GM12878 (cell line): ENCODE data around the gene CD2AP. TPM values are rescaled to one million over a fixed set of nuclear protein-coding genes. Genes with fewer than 3 reads are reported as not detected.

Experiments
- ATAC-seq: fragments of 200-7000 bp; cut with Tn5 transposase; 3 replicates; pipeline ENCODE4 v1.9.1; 2020; ENCODE audit warnings: mild to moderate bottlenecking, moderate library complexity
- BruUV-seq: library from RNA; stranded (reverse); fragments of 400-500 nt; replicated peaks from 2 replicates; lab custom pipeline; 2021; lab: Mats Ljungman, UMichigan
- CTCF ChIA-PET: fragments of 300-600 bp; sonication (Branson Sonifier 250); formaldehyde crosslinking; extraction: SDS; loops from one replicate; lab custom pipeline; 2021; ENCODE audit warnings: inconsistent platforms; lab: Yijun Ruan, JAX
- POLR2A ChIA-PET: fragments of 350-600 bp; formaldehyde crosslinking; extraction: SDS; loops from one replicate; lab custom pipeline; 2021; ENCODE audit warnings: inconsistent platforms; lab: Charles Lee
- RAD21 ChIA-PET: fragments of 300-600 bp; sonication (Branson Sonifier 250); formaldehyde crosslinking; loops from one replicate; lab custom pipeline; 2023; ENCODE audit warnings: antibody characterized with exemption; ENCODE audit not compliant: unreplicated experiment; lab: Charles Lee
- SMC1A ChIA-PET: fragments of 300-600 bp; sonication (Branson Sonifier 250); formaldehyde crosslinking; loops from one replicate; lab custom pipeline; 2023; ENCODE audit not compliant: unreplicated experiment, uncharacterized antibody; lab: Charles Lee
- DNase-seq: peaks from one replicate; pipeline ENCODE4 v3.0.0-alpha.2; 2011; ENCODE audit warnings: low read depth, low spot score
- FAIRE-seq: peaks from 3 replicates; lab custom pipeline; 2011; peaks lifted over from hg19 to GRCh38; lab: Jason Lieb, UNC
- H2AFZ ChIP-seq: 2 replicates; pipeline ENCODE4 v1.6.0; 2011; ENCODE audit warnings: low read depth, low read length, control low read depth; ENCODE audit not compliant: control insufficient read depth
- H3K27ac ChIP-seq: 2 replicates; pipeline ENCODE4 v1.5.1; 2011; ENCODE audit warnings: control low read depth; ENCODE audit not compliant: control insufficient read depth, insufficient read depth
- H3K27me3 ChIP-seq, 2 experiments: replicated peaks in 1 of 2; 2 replicates each; pipeline versions ENCODE4 v1.6.0 to v1.6.1; 2011; ENCODE audit warnings: low read length in 1 of 2; ENCODE audit not compliant: control insufficient read depth in 2 of 2, insufficient read depth in 2 of 2
- H3K36me3 ChIP-seq, 2 experiments: 2 replicates each; pipeline ENCODE4 v1.5.1; 2011; ENCODE audit warnings: low read length in 1 of 2; ENCODE audit not compliant: control insufficient read depth in 2 of 2, insufficient read depth in 2 of 2
- H3K4me1 ChIP-seq: 2 replicates; pipeline ENCODE4 v1.6.1; 2011; ENCODE audit warnings: mild to moderate bottlenecking, low read length, moderate library complexity, mixed read lengths; ENCODE audit not compliant: control insufficient read depth, insufficient read depth
- H3K4me2 ChIP-seq: 2 replicates; pipeline ENCODE4 v1.6.0; 2011; ENCODE audit warnings: control low read depth; ENCODE audit not compliant: control insufficient read depth, insufficient read depth
- H3K4me3 ChIP-seq: fragments of 200-600 bp; sonication (generic); 2 replicates; pipeline ENCODE4 v1.5.1; 2016
- H3K79me2 ChIP-seq: 2 replicates; pipeline ENCODE4 v1.6.0; 2011; ENCODE audit warnings: low read length; ENCODE audit not compliant: control insufficient read depth, insufficient read depth
- H3K9ac ChIP-seq: 2 replicates; pipeline ENCODE4 v1.8.0; 2011; ENCODE audit warnings: low read length, control low read depth, mixed read lengths; ENCODE audit not compliant: control insufficient read depth, insufficient read depth
- H3K9me3 ChIP-seq: replicated peaks from 3 replicates; pipeline ENCODE4 v1.5.1; 2011; ENCODE audit warnings: mild to moderate bottlenecking, low read length; ENCODE audit not compliant: control insufficient read depth, insufficient read depth
- H4K20me1 ChIP-seq: 2 replicates; pipeline ENCODE4 v1.6.0; 2011; ENCODE audit not compliant: control insufficient read depth, insufficient read depth
- BACH1 ChIP-seq: fragments of 450-650 bp; IDR thresholded peaks from 2 replicates; pipeline ENCODE4 v1.6.1; 2017; ENCODE audit warnings: mild to moderate bottlenecking, borderline replicate concordance
- CEBPB ChIP-seq, 2 experiments: fragments of 150-350 bp in 1 of 2; IDR thresholded peaks; 2 replicates each; pipeline ENCODE4 v1.6.1; 2012 to 2014; ENCODE audit warnings: low read depth in 2 of 2, low read length in 2 of 2, borderline replicate concordance in 1 of 2, inconsistent platforms in 1 of 2
- CTCF ChIP-seq, 3 experiments: IDR thresholded peaks in 2 of 3; conservative IDR thresholded peaks in 1 of 3; 2 replicates each; pipeline ENCODE4 v1.5.1; 2011; ENCODE audit warnings: low read depth in 3 of 3, low read length in 3 of 3, mild to moderate bottlenecking in 3 of 3, control low read depth in 2 of 3, moderate library complexity in 2 of 3, inconsistent platforms in 1 of 3, mixed read lengths in 1 of 3; ENCODE audit not compliant: control insufficient read depth in 2 of 3, insufficient read depth in 1 of 3; ENCODE audit errors: extremely low read depth in 1 of 3
- FOXM1 ChIP-seq: IDR thresholded peaks from 2 replicates; pipeline ENCODE4 v1.6.1; 2012; ENCODE audit warnings: low read depth, mild to moderate bottlenecking, inconsistent platforms, low read length, moderate library complexity
- MEF2A ChIP-seq: IDR thresholded peaks from 2 replicates; pipeline ENCODE4 v1.6.1; 2011; ENCODE audit warnings: low read depth, mild to moderate bottlenecking, low read length, moderate library complexity; ENCODE audit not compliant: insufficient read depth
- RFX5 ChIP-seq: IDR thresholded peaks from 2 replicates; pipeline ENCODE4 v1.6.1; 2011; ENCODE audit warnings: low read depth, low read length, improper control_type of control experiment
- SIN3A ChIP-seq: IDR thresholded peaks from 2 replicates; pipeline ENCODE4 v1.6.1; 2012; ENCODE audit warnings: low read depth, low read length, improper control_type of control experiment
- STAT3 ChIP-seq: IDR thresholded peaks from 2 replicates; pipeline ENCODE4 v1.6.1; 2011; ENCODE audit warnings: low read depth, low read length, improper control_type of control experiment
- TCF12 ChIP-seq: IDR thresholded peaks from 2 replicates; pipeline ENCODE4 v1.6.1; 2011; ENCODE audit warnings: low read depth, mild to moderate bottlenecking, low read length
- WGBS: methylation state at CpG from one replicate; pipeline ENCODE4 v1.1.6; 2016; ENCODE audit warnings: low lambda C conversion rate; ENCODE audit not compliant: insufficient replicate concordance, insufficient coverage; ENCODE audit errors: missing lambda C conversion rate; 5-methylcytosine and 5-hydroxymethylcytosine counted together
- in situ Hi-C: fragments of 300-500 bp; cut with MboI; formaldehyde crosslinking; loops from 9 replicates; pipeline ENCODE4 v1.14.3; 2018; ENCODE audit warnings: mixed read lengths
- intact Hi-C: fragments of 100-400 bp; cut with micrococcal nuclease; formaldehyde crosslinking; loops from one replicate; pipeline ENCODE4 v1.14.2; 2022; ENCODE audit not compliant: unreplicated experiment
- polyA plus RNA-seq, 11 experiments: library from polyadenylated mRNA; depleted of rRNA in 4 of 11; unstranded in 6 of 11; stranded (reverse) in 5 of 11; fragments of >200 nt; fragmentation: Nextera tagmentation in 4 of 11; fragmentation: Illumina TruSeq in 1 of 11; extraction: Ambion mirVana in 4 of 11; extraction: Trizol in 1 of 11; gene quantifications; 1 replicate in 1 of 11; 2 replicates in 10 of 11; pipeline versions ENCODE4 v1.2.1 to v1.2.3, GENCODE V29; 2011 to 2016; ENCODE audit warnings: inconsistent platforms in 2 of 11, missing spikeins in 2 of 11, low read depth in 1 of 11
- total RNA-seq, 4 experiments: library from RNA; depleted of rRNA in 3 of 4; stranded (reverse); fragments of >200 nt in 3 of 4; fragmentation: Illumina TruSeq in 1 of 4; extraction: Trizol in 1 of 4; gene quantifications; 2 replicates each; pipeline versions ENCODE4 v1.2.1 to v1.2.3, GENCODE V29; 2013 to 2021

CD2AP gene
- total and polyA plus RNA-seq, 10 of the 15 experiments (the other 5 are each of a cell fraction or from before 2014, with no cell fraction given) = 5.4 to 46.6 (median 20.9) TPM

GRCh38 chr6:47473791-47474346, 3.7 kb upstream of the CD2AP start:
- TF ChIP-seq TCF12 (no peak), STAT3 (no peak), CTCF (IDR thresholded peaks at IDR 0.05 in 2 of 3, conservative IDR thresholded peaks at IDR 0.05 in 1 of 3; ENCODE audit: control insufficient read depth in 2 of 3, extremely low read depth in 1 of 3, insufficient read depth in 1 of 3, low read depth in 3 of 3, low read length in 3 of 3) (no peak), MEF2A (no peak), SIN3A (no peak), FOXM1 (no peak), CEBPB (IDR thresholded peaks at IDR 0.05; ENCODE audit: borderline replicate concordance in 1 of 2, low read depth in 2 of 2, low read length in 2 of 2) (no peak), BACH1 (no peak), RFX5 (no peak)
- Histone ChIP-seq H3K9me3 (no peaks in the 10 kb centered on the region), H3K36me3 (no peaks in the 10 kb centered on the region), H3K4me1 (no peaks in the 10 kb centered on the region), H4K20me1 (no peaks in the 10 kb centered on the region), H3K27me3 (no peaks in the 10 kb centered on the region), H3K27ac (no peak overlapping the region), H3K9ac (no peak overlapping the region), H2AFZ (no peak overlapping the region), H3K4me3 (no peak overlapping the region), H3K79me2 (peaks cover 9% of the 10 kb centered on the region), H3K4me2 (no peak overlapping the region)
- WGBS = 4% methylated on average over 1 of the region's 1 CpG
- ChIA-PET SMC1A (interaction anchor here (1.0 to 1.8 kb wide), 4 partner anchors 10 to 82 kb away, joined by 3 to 5 read pairs (median 4); no protein-coding TSS in a partner anchor), CTCF (interaction anchor here (0.9 to 1.9 kb wide), 4 partner anchors 14 to 259 kb away, joined by 3 to 5 read pairs (median 3); no protein-coding TSS in a partner anchor), RAD21 (interaction anchor here (0.7 kb wide), 1 partner anchor 40 kb away, joined by 3 read pairs; no protein-coding TSS in a partner anchor), POLR2A (interaction anchor here (1.1 kb wide), 1 partner anchor 14 kb away, joined by 3 read pairs; no protein-coding TSS in a partner anchor)
- no peak for DNase-seq
- no TSS peak for BruUV-seq
- no peak for ATAC-seq
- in situ Hi-C loops (no loop called here), intact Hi-C loops (no loop called here)
- no peak for FAIRE-seq
